H1 (cell line): ENCODE data around the gene MKI67. TPM values are rescaled to one million over a fixed set of nuclear protein-coding genes. Genes with fewer than 3 reads are reported as not detected.

Experiments
- CTCF ChIA-PET: fragments of 300-600 bp; sonication (Branson Sonifier 250); formaldehyde crosslinking; loops from one replicate; lab custom pipeline; 2021; ENCODE audit not compliant: partially characterized antibody; lab: Charles Lee
- POLR2A ChIA-PET: fragments of 300-600 bp; sonication (Branson Sonifier 250); formaldehyde crosslinking; loops from one replicate; lab custom pipeline; 2021; ENCODE audit warnings: inconsistent platforms; ENCODE audit not compliant: partially characterized antibody; lab: Charles Lee
- DNase-seq, 2 experiments: peaks; one replicate each; pipeline versions ENCODE4 v3.0.0 to v3.0.0-alpha.2; 2010 to 2022; ENCODE audit warnings: low spot score in 2 of 2, low read depth in 1 of 2, mixed read lengths in 1 of 2
- FAIRE-seq: peaks from 2 replicates; lab custom pipeline; 2011; peaks lifted over from hg19 to GRCh38; lab: Jason Lieb, UNC
- H2AFZ ChIP-seq: 2 replicates; pipeline ENCODE4 v1.8.1; 2012; ENCODE audit warnings: low read length, inconsistent platforms
- H2AK5ac ChIP-seq: 2 replicates; pipeline ENCODE4 v1.6.1; 2013; ENCODE audit warnings: low read depth, low read length
- H2BK120ac ChIP-seq: replicated peaks from 2 replicates; pipeline ENCODE3; 2013; ENCODE audit warnings: low read depth, low read length, inconsistent platforms
- H2BK12ac ChIP-seq: 2 replicates; pipeline ENCODE4 v1.6.1; 2013; ENCODE audit warnings: low read depth, low read length
- H2BK15ac ChIP-seq: 2 replicates; pipeline ENCODE4 v1.6.1; 2013; ENCODE audit warnings: low read length
- H2BK20ac ChIP-seq: 2 replicates; pipeline ENCODE4 v1.6.1; 2013; ENCODE audit warnings: low read length
- H2BK5ac ChIP-seq: 2 replicates; pipeline ENCODE4 v1.6.1; 2013; ENCODE audit warnings: low read depth, low read length
- H3K14ac ChIP-seq: 2 replicates; pipeline ENCODE4 v1.6.1; 2013; ENCODE audit warnings: inconsistent platforms; ENCODE audit not compliant: insufficient read length
- H3K18ac ChIP-seq: 2 replicates; pipeline ENCODE4 v1.6.1; 2013; ENCODE audit warnings: low read length; ENCODE audit errors: extremely low read depth
- H3K23ac ChIP-seq: 2 replicates; pipeline ENCODE4 v1.6.1; 2013; ENCODE audit warnings: inconsistent platforms; ENCODE audit not compliant: insufficient read length
- H3K23me2 ChIP-seq: 2 replicates; pipeline ENCODE4 v1.6.1; 2013; ENCODE audit warnings: low read depth, low read length
- H3K27ac ChIP-seq: 2 replicates; pipeline ENCODE4 v1.6.1; 2011; ENCODE audit warnings: low read depth, low read length, inconsistent platforms
- H3K27me3 ChIP-seq, 4 experiments: replicated peaks in 1 of 4; 1 replicate in 1 of 4; 2 replicates in 3 of 4; pipeline versions ENCODE4 v1.6.1 to v1.8.1; 2011 to 2013; ENCODE audit warnings: low read length in 3 of 4, mild to moderate bottlenecking in 3 of 4, inconsistent platforms in 2 of 4, mixed read lengths in 2 of 4, moderate library complexity in 1 of 4; ENCODE audit not compliant: control insufficient read depth in 3 of 4, insufficient read depth in 3 of 4; ENCODE audit errors: extremely low read depth in 1 of 4
- H3K36me3 ChIP-seq, 4 experiments: 2 replicates each; pipeline versions ENCODE4 v1.6.1 to v1.8.1; 2011 to 2013; ENCODE audit warnings: mild to moderate bottlenecking in 4 of 4, low read length in 3 of 4, moderate library complexity in 2 of 4, control low read depth in 1 of 4, inconsistent platforms in 1 of 4; ENCODE audit not compliant: insufficient read depth in 4 of 4, control insufficient read depth in 2 of 4
- H3K4ac ChIP-seq: replicated peaks from 2 replicates; pipeline ENCODE3; 2013; ENCODE audit warnings: low read length, low read depth, mixed read lengths, inconsistent platforms; ENCODE audit not compliant: insufficient read length
- H3K4me1 ChIP-seq, 4 experiments: replicated peaks in 1 of 4; 1 replicate in 1 of 4; 2 replicates in 3 of 4; pipeline versions ENCODE4 v1.6.1 to v1.8.1; 2011 to 2013; ENCODE audit warnings: low read length in 3 of 4, inconsistent platforms in 2 of 4, mixed read lengths in 1 of 4; ENCODE audit not compliant: insufficient read depth in 4 of 4, control insufficient read depth in 3 of 4
- H3K4me2 ChIP-seq, 2 experiments: 2 replicates each; pipeline versions ENCODE4 v1.6.1 to v1.8.1; 2011 to 2013; ENCODE audit warnings: low read depth in 2 of 2, low read length in 2 of 2, control low read depth in 1 of 2, inconsistent platforms in 1 of 2, mild to moderate bottlenecking in 1 of 2; ENCODE audit not compliant: insufficient read depth in 1 of 2
- H3K4me3 ChIP-seq, 4 experiments: fragments of 200-600, 300-600 bp in 1 of 4; sonication (generic), shearing (Covaris generic), sonication (Bioruptor Twin) in 1 of 4; 2 replicates each; pipeline versions ENCODE4 v1.5.1 to v1.8.1; 2011 to 2016; ENCODE audit warnings: low read length in 4 of 4, low read depth in 3 of 4, control low read depth in 2 of 4, inconsistent platforms in 2 of 4, mild to moderate bottlenecking in 2 of 4, mixed read lengths in 1 of 4, moderate library complexity in 1 of 4; ENCODE audit not compliant: insufficient read depth in 2 of 4; ENCODE audit errors: extremely low read depth in 1 of 4
- H3K56ac ChIP-seq: replicated peaks from 2 replicates; pipeline ENCODE3; 2013; ENCODE audit warnings: low read depth, mild to moderate bottlenecking, mixed read lengths, low read length, inconsistent platforms; ENCODE audit not compliant: insufficient read length
- H3K79me1 ChIP-seq: 2 replicates; pipeline ENCODE4 v1.6.1; 2013; ENCODE audit warnings: low read depth, low read length, control low read depth
- H3K79me2 ChIP-seq, 2 experiments: 2 replicates each; pipeline versions ENCODE4 v1.6.1 to v1.8.1; 2012 to 2013; ENCODE audit warnings: low read length in 2 of 2, mild to moderate bottlenecking in 2 of 2, inconsistent platforms in 1 of 2; ENCODE audit not compliant: insufficient read depth in 2 of 2, control insufficient read depth in 1 of 2
- H3K9ac ChIP-seq, 4 experiments: replicated peaks in 1 of 4; 1 replicate in 1 of 4; 2 replicates in 3 of 4; pipeline versions ENCODE4 v1.6.1 to v1.8.1; 2011 to 2013; ENCODE audit warnings: low read depth in 3 of 4, low read length in 3 of 4, control low read depth in 2 of 4, mild to moderate bottlenecking in 2 of 4, moderate library complexity in 2 of 4, inconsistent platforms in 1 of 4; ENCODE audit errors: extremely low read depth in 1 of 4
- H3K9me3 ChIP-seq, 2 experiments: 2 replicates each; pipeline versions ENCODE4 v1.6.1 to v1.8.1; 2012 to 2013; ENCODE audit warnings: mild to moderate bottlenecking in 2 of 2, moderate library complexity in 2 of 2, control low read depth in 1 of 2, inconsistent platforms in 1 of 2, low read depth in 1 of 2, low read length in 1 of 2, mixed read lengths in 1 of 2; ENCODE audit not compliant: insufficient read depth in 2 of 2
- H4K20me1 ChIP-seq, 2 experiments: replicated peaks in 1 of 2; 2 replicates each; pipeline versions ENCODE3 to v1.8.1; 2011 to 2013; ENCODE audit warnings: inconsistent platforms in 2 of 2, low read length in 2 of 2, mild to moderate bottlenecking in 1 of 2; ENCODE audit not compliant: insufficient read depth in 2 of 2, control insufficient read depth in 1 of 2
- H4K5ac ChIP-seq: 2 replicates; pipeline ENCODE4 v1.6.1; 2013; ENCODE audit warnings: low read length, low read depth, mixed read lengths, inconsistent platforms; ENCODE audit not compliant: insufficient read length
- H4K8ac ChIP-seq: 2 replicates; pipeline ENCODE4 v1.8.0; 2013; ENCODE audit warnings: mild to moderate bottlenecking, moderate library complexity, low read length, inconsistent platforms; ENCODE audit not compliant: insufficient read depth; ENCODE audit errors: extremely low read depth
- H4K91ac ChIP-seq: replicated peaks from 2 replicates; pipeline ENCODE3; 2013; ENCODE audit warnings: low read length, mixed read lengths, inconsistent platforms; ENCODE audit not compliant: insufficient read length
- ASH2L ChIP-seq: fragments of 200-600, 300-600 bp; sonication (generic); IDR thresholded peaks from one replicate; pipeline ENCODE4 v1.7.1; 2017; ENCODE audit warnings: low read length
- ATF3 ChIP-seq: IDR thresholded peaks from 2 replicates; pipeline ENCODE4 v1.6.1; 2011; ENCODE audit warnings: low read depth, mild to moderate bottlenecking, low read length; ENCODE audit not compliant: insufficient read depth
- E2F6 ChIP-seq: IDR thresholded peaks from 2 replicates; pipeline ENCODE4 v1.6.1; 2012; ENCODE audit warnings: inconsistent platforms
- GTF2F1 ChIP-seq: IDR thresholded peaks from 2 replicates; pipeline ENCODE4 v1.6.1; 2012; ENCODE audit warnings: low read depth, low read length, improper control_type of control experiment, borderline replicate concordance
- KDM1A ChIP-seq: fragments of 200-600, 300-600 bp; sonication (generic); IDR thresholded peaks from 2 replicates; pipeline ENCODE4 v1.7.1; 2016; ENCODE audit warnings: mild to moderate bottlenecking, low read length, borderline replicate concordance
- NANOG ChIP-seq: IDR thresholded peaks from 2 replicates; pipeline ENCODE4 v1.6.1; 2011; ENCODE audit warnings: low read length, low read depth, mild to moderate bottlenecking, inconsistent platforms; ENCODE audit not compliant: insufficient read depth, poor library complexity, severe bottlenecking
- RNF2 ChIP-seq: fragments of 200-900, 300-1000 bp; sonication (generic); IDR thresholded peaks from 2 replicates; pipeline ENCODE4 v1.7.1; 2016; ENCODE audit warnings: borderline replicate concordance, low read depth, mild to moderate bottlenecking, antibody characterized with exemption, low read length; ENCODE audit not compliant: poor library complexity, severe bottlenecking; ENCODE audit errors: missing control alignments
- USF2 ChIP-seq: IDR thresholded peaks from 2 replicates; pipeline ENCODE4 v1.6.1; 2011; ENCODE audit warnings: low read length, improper control_type of control experiment
- WGBS, 2 experiments: shearing (Covaris generic) in 1 of 2; methylation state at CpG; one replicate each; pipeline versions ENCODE4 v1.1.6 to v1.1.7; 2013 to 2015; ENCODE audit warnings: low lambda C conversion rate in 2 of 2, mixed read lengths in 2 of 2, inconsistent platforms in 1 of 2, low coverage in 1 of 2, missing lambda C conversion rate in 1 of 2; ENCODE audit not compliant: insufficient replicate concordance in 2 of 2, insufficient coverage in 1 of 2, insufficient read length in 1 of 2; ENCODE audit errors: extremely low coverage in 1 of 2, missing lambda C conversion rate in 1 of 2; 5-methylcytosine and 5-hydroxymethylcytosine counted together
- polyA plus RNA-seq, 7 experiments: library from polyadenylated mRNA; depleted of rRNA in 3 of 7; stranded (reverse) in 5 of 7; unstranded in 2 of 7; fragments of >200 nt in 5 of 7; fragments of 200-250 nt in 2 of 7; gene quantifications; 1 replicate in 5 of 7; 2 replicates in 1 of 7; 4 replicates in 1 of 7; pipeline versions ENCODE4 v1.2.1 to v1.2.3, GENCODE V29; 2011 to 2013; ENCODE audit warnings: missing spikeins in 2 of 7, mixed read lengths in 2 of 7
- total RNA-seq: library from RNA; stranded (reverse); fragmentation: NEBNext Ultra II Directional; extraction: Animal tissue kit (Norgen Biotek cat#: 25700); gene quantifications from 2 replicates; pipeline ENCODE4 v1.2.1, GENCODE V29; 2021

MKI67 gene
- total and polyA plus RNA-seq, 2 of the 8 experiments (the other 6 are each of a cell fraction or from before 2014, with no cell fraction given): 15.8 to 85.1 TPM

- H3K79me1 ChIP-seq: no peaks in the 10 kb centered on the region
- H3K79me2 ChIP-seq: no peaks in the 10 kb centered on the region
- H4K8ac ChIP-seq: no peak overlapping the region
- no peak overlapping the region for H2BK15ac ChIP-seq
- ChIA-PET POLR2A (interaction anchor here (1.2 kb wide), 1 partner anchor 15 kb away, joined by 3 read pairs; no protein-coding TSS in a partner anchor), CTCF (interaction anchor here (0.9 to 5.3 kb wide), 10 partner anchors 11 to 142 kb away, joined by 3 to 57 read pairs (median 10); partner anchors contain the start of gene PTPRE)
- no peaks in the 10 kb centered on the region for H4K20me1 ChIP-seq
- H3K4me2 ChIP-seq: no peak overlapping the region
- H3K27ac ChIP-seq: no peak overlapping the region
- no peak overlapping the region for H2AK5ac ChIP-seq
- no peak overlapping the region for H3K14ac ChIP-seq
- DNase-seq (no peak), FAIRE-seq (no peak)
- H2BK5ac ChIP-seq: no peak overlapping the region
- no peak overlapping the region for H3K4me3 ChIP-seq
- no peak overlapping the region for H2AFZ ChIP-seq
- no peak overlapping the region for H2BK12ac ChIP-seq
- no peak overlapping the region for H4K91ac ChIP-seq
- no peak overlapping the region for H4K5ac ChIP-seq
- no peak overlapping the region for H2BK20ac ChIP-seq
- H3K9me3 ChIP-seq: no peaks in the 10 kb centered on the region
- 88% methylated on average over 21 of the region's 21 CpGs; no CpG with 5 or more reads in 1 of the 2 experiments for WGBS, 2 experiments
- H3K27me3 ChIP-seq: no peaks in the 10 kb centered on the region
- no peak overlapping the region for H3K18ac ChIP-seq
- peaks cover 0 to 2% (median 0%) of the 10 kb centered on the region in 4 experiments; a peak in 2 of 7 replicates for H3K4me1 ChIP-seq
- no peak overlapping the region for H2BK120ac ChIP-seq
- no peak overlapping the region for H3K56ac ChIP-seq
- peaks cover 4% of the 10 kb centered on the region; the same call in 1 of the 2 replicates for H3K23me2 ChIP-seq
- no peak overlapping the region for H3K23ac ChIP-seq
- H3K9ac ChIP-seq: no peak overlapping the region
- H3K36me3 ChIP-seq: no peaks in the 10 kb centered on the region
- no peak overlapping the region for H3K4ac ChIP-seq
- TF ChIP-seq NANOG (no peak), E2F6 (no peak), ATF3 (no peak), GTF2F1 (no peak), KDM1A (no peak), ASH2L (no peak), RNF2 (no peak), USF2 (no peak)
These were observed 78.0 kb downstream of the MKI67 start for GRCh38 chr10:128047991-128048818.
